ENCODE data around the gene ZNF154. TPM values are rescaled to one million over a fixed set of nuclear protein-coding genes. Genes with fewer than 3 reads are reported as not detected.

ZNF154 gene
- total and polyA plus RNA-seq, 2 of the 4 experiments (the other 2 are of a cell fraction) = 2.2 to 2.9 TPM

GRCh38 chr19:57747472-57747807 is 38.4 kb upstream of the ZNF154 start:
- H2AFZ ChIP-seq (replicated peaks; ENCODE audit: low read length, poor library complexity) = peak overlapping the region; percentile 97
- H2BK120ac ChIP-seq (ENCODE audit: low read depth, low read length) = no peak overlapping the region
- no peak for ATAC-seq (ENCODE audit: low read depth)
- H2BK20ac ChIP-seq (ENCODE audit: low read depth, low read length) = no peak overlapping the region
- no peaks in the 10 kb centered on the region for H3K27me3 ChIP-seq (ENCODE audit: control insufficient read depth, insufficient read depth, low read length)
- H3K9me3 ChIP-seq (ENCODE audit: control insufficient read depth, insufficient read depth, low read length) = peaks cover 21% of the 10 kb centered on the region
- peak overlapping the region; percentile 83 for H3K27ac ChIP-seq (ENCODE audit: insufficient read depth, low read length)
- peak overlapping the region; percentile 95 for H3K4ac ChIP-seq (ENCODE audit: low read depth, low read length)
- ChIA-PET CTCF (no interaction called here), POLR2A (ENCODE audit: unreplicated experiment) (no interaction called here)
- H2BK5ac ChIP-seq (ENCODE audit: low read depth, low read length, poor library complexity, severe bottlenecking) = no peak overlapping the region
- H4K91ac ChIP-seq (ENCODE audit: insufficient read depth, low read depth, low read length) = peak overlapping the region; percentile 50; the same call in 1 of the 2 replicates
- H3K14ac ChIP-seq (replicated peaks; ENCODE audit: low read depth, low read length) = peak overlapping the region; percentile 97
- H2BK15ac ChIP-seq (ENCODE audit: low read depth, low read length) = no peak overlapping the region
- no peak for TF ChIP-seq MAFK (IDR thresholded peaks at IDR 0.05; ENCODE audit: low read depth, low read length)
- TF ChIP-seq CTCF (conservative IDR thresholded peaks at IDR 0.05; ENCODE audit: low read depth, low read length) = no peak
- TF ChIP-seq USF2 (IDR thresholded peaks at IDR 0.05; ENCODE audit: low read depth, low read length) = no peak
- no peak for TF ChIP-seq RCOR1 (IDR thresholded peaks at IDR 0.05; ENCODE audit: insufficient replicate concordance, low read length)
- no peak for TF ChIP-seq ELK1 (IDR thresholded peaks at IDR 0.05; ENCODE audit: borderline replicate concordance, low read depth, low read length)
- H3K18ac ChIP-seq (ENCODE audit: low read depth, low read length) = no peak overlapping the region
- H3K4me1 ChIP-seq (ENCODE audit: control insufficient read depth, insufficient read depth, low read length) = peaks cover 2% of the 10 kb centered on the region; the same call in 1 of the 2 replicates
- BruUV-seq (replicated peaks) = no TSS peak
- peaks cover 25 to 46% of the 10 kb centered on the region in 2 experiments for H3K79me1 ChIP-seq (ENCODE audit: low read depth in 1 of 2, low read length in 2 of 2)
- no peak for DNase-seq
- H3K4me2 ChIP-seq (ENCODE audit: low read depth, low read length) = peak overlapping the region; percentile 96
- intact Hi-C loops (cut with micrococcal nuclease) = no loop called here
- peak overlapping the region; percentile 92 for H3K4me3 ChIP-seq (ENCODE audit: insufficient read depth, low read depth, low read length)
- H3K9me1 ChIP-seq (ENCODE audit: insufficient read depth, low read length) = no peaks in the 10 kb centered on the region
- in situ Hi-C loops (cut with MboI; ENCODE audit: low sequenced_read_pairs) = loop anchor here (10.0 kb wide), 1 partner anchor 407 kb away; the partner anchor contains the start of gene ZNF329
- peak overlapping the region; percentile 50; the same call in 1 of the 2 replicates for H3K56ac ChIP-seq (ENCODE audit: extremely low read depth, insufficient read depth, low read length)
- peak overlapping the region; percentile 94; the same call in 1 of the 2 replicates for H4K5ac ChIP-seq (ENCODE audit: low read depth, low read length)
- no peaks in the 10 kb centered on the region for H4K20me1 ChIP-seq (ENCODE audit: insufficient read depth, low read length)
- H2AK5ac ChIP-seq (ENCODE audit: low read depth, low read length) = peak overlapping the region; percentile 3
- H4K8ac ChIP-seq (ENCODE audit: low read depth in 2 of 2, low read length in 2 of 2) = peak overlapping the region in 1 of 2 experiments; percentile 54; a peak in 2 of 4 replicates
- WGBS, 2 experiments (ENCODE audit: extremely low coverage in 2 of 2, insufficient read length in 1 of 2) = no CpG with 5 or more reads among the region's 6 CpGs
- H3K9ac ChIP-seq (ENCODE audit: low read depth, low read length) = peak overlapping the region; percentile 90
- H2AK9ac ChIP-seq (replicated peaks; ENCODE audit: low read depth, low read length, poor library complexity) = peak overlapping the region; percentile 59
- peak overlapping the region; percentile 97; the same call in 1 of the 2 replicates for H3K23ac ChIP-seq (ENCODE audit: low read depth, low read length)
- dilution Hi-C loops (cut with HindIII; ENCODE audit: low sequenced_read_pairs, unreplicated experiment) = no loop called here
- peaks cover 36% of the 10 kb centered on the region for H3K36me3 ChIP-seq (ENCODE audit: control insufficient read depth, insufficient read depth, low read length)
